GM11168 (cell line): ENCODE measurements around the gene RERG.

Source experiments
- in situ Hi-C: fragments of 300-500 bp; cut with MboI; formaldehyde crosslinking; loops from one replicate; pipeline ENCODE4 v1.12.0; 2022; ENCODE audit warnings: low sequenced_read_pairs; ENCODE audit not compliant: unreplicated experiment

The RERG gene

GRCh38 chr12:15222219-15222618, 1.0 kb upstream of the RERG start:
- in situ Hi-C loops, result loop anchor here (25.0 kb wide), 1 partner anchor 485 kb away; no protein-coding TSS in a partner anchor

GRCh38 chr12:15220451-15220850, 766 bp downstream of the RERG start:
- in situ Hi-C loops, result loop anchor here (25.0 kb wide), 1 partner anchor 483 kb away; no protein-coding TSS in a partner anchor

- in situ Hi-C loops, result loop anchor here (25.0 kb wide), 1 partner anchor 481 kb away; no protein-coding TSS in a partner anchor
Measured at GRCh38 chr12:15218794-15219193, 2.4 kb downstream of the RERG start.

- in situ Hi-C loops, result loop anchor here (25.0 kb wide), 1 partner anchor 479 kb away; no protein-coding TSS in a partner anchor
Measured at GRCh38 chr12:15216036-15216889, 5.0 kb downstream of the RERG start.

- in situ Hi-C loops, result loop anchor here (25.0 kb wide), 1 partner anchor 478 kb away; no protein-coding TSS in a partner anchor
Measured at GRCh38 chr12:15214851-15215601, 6.2 kb downstream of the RERG start.

GRCh38 chr12:15212930-15213329, 8.3 kb downstream of the RERG start:
- in situ Hi-C loops, result loop anchor here (25.0 kb wide), 1 partner anchor 476 kb away; no protein-coding TSS in a partner anchor

GRCh38 chr12:15209782-15210181, 11.4 kb downstream of the RERG start:
- in situ Hi-C loops, result loop anchor here (25.0 kb wide), 1 partner anchor 472 kb away; no protein-coding TSS in a partner anchor

- in situ Hi-C loops, result loop anchor here (25.0 kb wide), 1 partner anchor 472 kb away; no protein-coding TSS in a partner anchor
Measured at GRCh38 chr12:15208871-15209656, 12.2 kb downstream of the RERG start.

- in situ Hi-C loops, result loop anchor here (25.0 kb wide), 1 partner anchor 471 kb away; no protein-coding TSS in a partner anchor
Measured at GRCh38 chr12:15208140-15208539, 13.1 kb downstream of the RERG start.

- in situ Hi-C loops, result loop anchor here (25.0 kb wide), 1 partner anchor 470 kb away; no protein-coding TSS in a partner anchor
Measured at GRCh38 chr12:15206831-15207389, 14.3 kb downstream of the RERG start.

GRCh38 chr12:15206338-15206737, 14.9 kb downstream of the RERG start:
- in situ Hi-C loops, result loop anchor here (25.0 kb wide), 1 partner anchor 469 kb away; no protein-coding TSS in a partner anchor

- in situ Hi-C loops, result loop anchor here (25.0 kb wide), 1 partner anchor 468 kb away; no protein-coding TSS in a partner anchor
Measured at GRCh38 chr12:15205341-15206010, 15.7 kb downstream of the RERG start.

- in situ Hi-C loops, result loop anchor here (25.0 kb wide), 1 partner anchor 464 kb away; no protein-coding TSS in a partner anchor
Measured at GRCh38 chr12:15201456-15201855, 19.8 kb downstream of the RERG start.

- in situ Hi-C loops, result loop anchor here (25.0 kb wide), 1 partner anchor 464 kb away; no protein-coding TSS in a partner anchor
Measured at GRCh38 chr12:15201056-15201455, 20.2 kb downstream of the RERG start.

GRCh38 chr12:15200641-15201040, 20.6 kb downstream of the RERG start:
- in situ Hi-C loops, result loop anchor here (25.0 kb wide), 1 partner anchor 463 kb away; no protein-coding TSS in a partner anchor

GRCh38 chr12:15199930-15200329, 21.3 kb downstream of the RERG start:
- in situ Hi-C loops, result loop anchor here (25.0 kb wide), 1 partner anchor 463 kb away; no protein-coding TSS in a partner anchor

- in situ Hi-C loops, result no loop called here
Measured at GRCh38 chr12:15196678-15197505, 24.3 kb downstream of the RERG start.

GRCh38 chr12:15196221-15196620, 25.0 kb downstream of the RERG start:
- in situ Hi-C loops, result no loop called here
